HG03045 (cell line): ENCODE measurements around the gene IL1R1.
"Not testable (repeated sequence)": the region's sequence is repeated elsewhere in the genome, so short reads cannot be mapped to it uniquely, and the experiment has no call there.

Source experiments
- ATAC-seq: cut with Tn5 transposase; IDR thresholded peaks from one replicate; pipeline ENCODE4 v1.9.1; 2021; ENCODE audit warnings: mild to moderate bottlenecking, moderate library complexity; ENCODE audit not compliant: unreplicated experiment

IL1R1 gene

DNA sequence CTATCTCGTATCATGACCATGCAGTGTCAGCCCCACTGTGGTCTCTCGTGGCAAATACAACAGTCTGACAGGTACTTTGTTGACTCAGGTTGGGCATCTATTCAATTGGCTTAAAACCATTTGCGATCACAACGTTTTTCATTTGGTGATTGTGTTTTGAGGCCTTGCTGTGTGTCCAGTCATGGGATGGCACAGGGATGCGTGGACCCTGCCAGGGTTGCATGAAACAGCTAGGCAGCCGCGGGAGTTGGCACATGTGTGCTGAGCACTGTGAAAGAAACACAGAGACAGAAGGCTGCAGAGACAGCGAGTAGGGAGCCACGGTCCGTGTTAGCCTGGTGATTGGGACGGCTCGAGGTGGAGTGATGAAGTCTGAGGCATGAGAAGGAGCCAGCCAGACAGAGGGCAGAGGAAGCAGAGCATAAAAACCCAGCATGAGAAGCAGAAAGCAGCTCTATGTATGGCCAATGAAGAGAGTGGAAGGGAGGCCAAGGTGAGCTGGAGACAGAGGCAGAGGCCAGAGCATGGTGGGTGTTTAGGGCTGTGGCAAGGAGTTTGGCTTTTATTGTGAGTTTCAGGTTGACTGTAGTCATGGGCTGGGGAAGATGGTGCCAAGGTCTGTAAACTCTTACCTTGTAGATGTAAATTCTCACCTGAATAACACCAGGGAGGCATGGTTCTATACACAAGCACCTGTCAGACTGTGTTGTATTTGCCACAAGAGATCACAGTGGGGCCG is 31.8 kb upstream of the IL1R1 start:
- no peak for ATAC-seq

DNA sequence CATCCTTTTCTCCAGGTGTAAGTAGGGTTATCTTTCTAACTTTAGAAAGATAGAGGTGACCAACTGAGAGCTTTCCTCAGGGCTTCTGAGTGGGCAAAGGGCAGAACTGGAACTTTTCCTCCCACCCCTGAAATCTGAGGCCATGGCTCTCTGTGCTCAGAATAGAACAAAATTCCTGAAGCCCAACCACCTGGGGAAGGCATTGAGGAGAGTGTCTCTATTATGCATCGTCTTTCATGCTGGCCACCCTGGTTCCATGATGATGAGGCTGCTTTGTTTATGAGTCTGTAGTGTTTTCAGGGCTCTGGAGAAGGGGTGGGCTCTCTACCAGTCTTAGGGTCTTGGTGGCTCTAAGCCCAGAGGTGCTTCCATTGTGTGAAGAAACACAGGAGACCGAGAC is 30.7 kb upstream of the IL1R1 start:
- no peak for ATAC-seq

DNA sequence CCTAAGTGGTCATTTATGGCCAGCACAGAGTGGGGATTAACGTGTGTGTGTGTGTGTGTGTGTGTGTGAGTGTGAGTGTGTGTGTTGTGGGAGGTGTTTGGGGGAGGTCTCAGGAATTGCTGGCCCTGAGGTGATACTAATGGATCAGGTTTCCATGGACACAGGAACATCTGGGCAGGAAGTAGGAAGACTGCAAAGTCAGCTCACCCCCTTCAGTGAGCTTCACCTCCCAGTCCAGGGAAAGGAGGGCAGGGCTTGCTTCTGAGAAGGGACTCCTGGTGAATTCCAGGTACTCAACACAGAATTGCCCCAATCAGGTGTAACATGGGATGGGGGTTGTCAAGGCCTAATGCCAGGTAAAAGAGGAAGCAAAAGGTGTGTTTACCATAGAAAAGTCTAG is 30.3 kb upstream of the IL1R1 start:
- no peak for ATAC-seq

DNA sequence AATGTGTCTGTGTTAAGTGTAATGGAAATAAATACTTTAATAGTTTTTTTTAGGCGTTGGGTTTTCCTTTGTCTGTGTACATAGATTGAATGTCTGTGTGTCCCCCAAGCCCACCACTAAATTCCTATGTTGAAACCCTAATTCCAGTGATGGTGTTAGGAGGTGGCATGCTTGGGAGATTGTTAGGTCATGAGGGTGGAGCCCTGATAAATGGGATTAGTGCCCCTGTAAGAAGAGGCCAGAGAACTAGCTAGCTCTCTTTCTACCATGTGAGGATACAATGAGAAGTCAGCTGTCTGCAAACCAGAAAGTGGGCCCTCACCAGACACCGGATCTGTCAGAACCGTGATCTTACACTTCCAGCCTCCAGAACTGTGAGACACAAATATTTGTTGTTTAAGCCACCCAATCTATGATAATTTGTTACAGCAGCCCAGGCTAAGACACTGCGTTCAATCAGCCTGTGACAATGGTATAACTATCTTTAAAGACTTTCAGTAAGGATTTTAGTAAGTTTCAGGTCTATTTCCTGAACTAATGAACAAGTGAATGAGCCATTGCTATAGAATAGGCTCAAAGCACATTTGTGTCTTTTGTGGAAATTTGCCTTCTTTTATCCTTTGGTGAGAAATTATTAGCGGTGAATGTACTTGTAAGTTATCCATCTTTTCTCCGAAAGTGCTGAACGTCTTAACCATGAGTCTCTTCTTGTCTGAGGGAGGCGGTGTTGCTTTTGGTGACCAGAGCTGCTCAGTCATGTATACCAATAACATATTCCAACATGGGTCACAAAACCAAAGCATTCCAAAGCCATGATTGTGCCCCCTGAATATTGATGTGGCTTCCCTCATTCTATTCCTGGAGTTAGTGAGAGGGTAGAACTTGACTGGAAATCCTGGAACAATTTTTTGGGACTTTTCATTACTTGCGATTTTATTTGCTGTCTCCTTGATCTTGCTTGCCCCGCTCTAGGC is 29.6 kb upstream of the IL1R1 start:
- no peak for ATAC-seq

DNA sequence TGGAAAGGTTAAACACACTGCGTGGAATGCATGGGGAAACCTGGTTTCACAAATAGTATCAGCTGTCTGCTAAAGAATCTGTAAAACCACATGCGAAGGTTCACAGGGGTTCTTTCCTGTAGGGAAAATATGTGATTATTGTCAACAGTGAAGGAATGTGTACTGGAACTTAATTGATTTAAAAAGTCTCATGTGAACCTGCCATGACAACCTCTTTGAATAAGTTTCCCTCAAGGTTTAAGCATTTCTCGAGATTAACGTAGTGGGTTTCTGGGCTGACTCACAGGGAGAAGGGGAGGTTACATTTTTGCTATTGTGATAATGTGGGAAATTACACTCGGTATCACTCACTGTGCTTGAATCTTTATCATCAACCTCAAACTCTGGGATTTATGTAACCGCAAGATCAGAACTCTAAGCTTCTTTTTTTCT is 28.2 kb upstream of the IL1R1 start:
- no peak for ATAC-seq

DNA sequence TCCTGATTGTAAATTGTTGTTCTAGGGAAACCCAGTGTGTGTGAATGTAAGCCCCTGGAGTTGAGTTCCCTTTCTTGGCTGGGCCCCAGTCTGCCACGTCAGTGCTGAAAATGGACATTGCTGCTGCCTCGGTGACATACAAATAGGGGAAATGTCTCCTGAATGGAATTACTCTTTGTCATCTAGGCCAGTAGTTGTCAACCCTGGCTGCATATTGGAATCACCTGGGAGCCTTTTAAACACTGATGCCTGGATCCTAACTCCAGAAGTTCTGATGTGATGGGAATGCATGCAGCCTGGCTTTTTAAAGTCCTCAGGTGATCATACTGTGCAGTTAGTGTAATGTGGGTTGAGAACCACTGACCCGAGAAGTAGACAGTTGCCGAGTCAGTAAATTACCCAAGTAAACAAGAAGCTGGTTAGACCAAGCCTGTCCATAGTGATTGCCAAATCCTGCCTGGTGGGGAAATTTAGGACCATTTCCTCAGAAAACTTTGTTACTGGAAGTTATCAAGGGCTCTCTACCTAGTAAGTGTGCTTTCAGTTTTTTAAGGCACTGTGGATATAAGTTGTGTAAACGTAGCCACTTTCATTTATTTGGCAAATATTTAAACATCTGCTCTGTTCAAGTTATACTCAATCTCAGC is 27.6 kb upstream of the IL1R1 start:
- ATAC-seq = no peak

DNA sequence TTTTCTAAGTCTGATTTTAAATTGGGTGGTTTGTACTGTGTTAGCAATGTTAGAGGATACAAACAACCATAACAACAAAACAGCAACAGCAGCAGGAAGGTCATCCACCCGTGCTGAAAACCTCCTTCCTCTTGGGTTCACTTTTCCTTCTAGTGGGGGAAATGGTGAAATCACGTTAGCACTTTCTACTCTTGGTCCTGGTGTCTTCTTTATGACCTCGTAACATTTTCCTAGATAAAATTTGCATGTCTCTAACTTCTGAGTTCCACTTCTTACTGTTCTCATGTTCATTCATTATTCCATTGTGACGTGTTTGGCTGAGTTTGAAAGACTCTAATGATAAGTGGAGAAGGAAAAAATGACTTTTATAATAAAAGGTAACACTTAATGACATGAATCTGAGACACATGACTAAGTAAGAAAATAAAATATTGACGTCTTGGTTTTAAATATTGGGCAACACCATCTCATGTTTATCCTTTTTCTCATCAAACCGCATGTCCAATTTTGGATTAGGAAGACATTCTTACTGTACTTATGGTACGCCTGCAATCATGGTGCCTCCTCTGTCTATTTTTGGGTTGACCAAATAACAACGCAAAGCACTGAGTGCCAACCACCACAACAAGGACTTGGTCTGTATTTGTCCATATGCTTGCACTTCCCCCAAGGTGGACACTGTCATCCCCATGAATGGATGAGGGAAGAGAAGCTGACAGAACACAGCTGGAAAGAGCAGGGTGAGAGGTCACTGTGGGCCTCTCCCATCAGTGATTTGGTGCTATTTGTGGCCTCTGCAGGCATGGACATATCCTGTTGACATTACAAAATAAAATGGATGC is 25.7 kb upstream of the IL1R1 start:
- no peak for ATAC-seq

DNA sequence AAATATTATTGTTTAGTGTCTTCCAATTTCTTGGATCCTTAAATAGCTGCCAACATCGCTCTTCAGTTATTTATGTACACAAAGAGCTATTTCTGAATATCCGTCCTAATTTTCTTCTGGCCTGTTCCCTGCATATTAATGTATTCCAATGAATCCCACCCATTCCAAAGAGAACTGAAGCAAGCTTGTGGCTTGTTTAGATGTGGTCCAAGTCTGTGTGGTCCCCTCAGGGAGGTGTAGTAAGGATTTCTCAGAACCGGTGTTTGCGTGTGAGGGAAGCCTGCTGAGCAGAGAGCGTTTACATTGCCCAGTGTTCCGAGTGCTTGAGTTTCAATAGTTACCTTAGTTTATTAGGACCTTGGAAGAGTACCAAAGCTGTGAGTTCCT is 25.1 kb upstream of the IL1R1 start:
- no peak for ATAC-seq

DNA sequence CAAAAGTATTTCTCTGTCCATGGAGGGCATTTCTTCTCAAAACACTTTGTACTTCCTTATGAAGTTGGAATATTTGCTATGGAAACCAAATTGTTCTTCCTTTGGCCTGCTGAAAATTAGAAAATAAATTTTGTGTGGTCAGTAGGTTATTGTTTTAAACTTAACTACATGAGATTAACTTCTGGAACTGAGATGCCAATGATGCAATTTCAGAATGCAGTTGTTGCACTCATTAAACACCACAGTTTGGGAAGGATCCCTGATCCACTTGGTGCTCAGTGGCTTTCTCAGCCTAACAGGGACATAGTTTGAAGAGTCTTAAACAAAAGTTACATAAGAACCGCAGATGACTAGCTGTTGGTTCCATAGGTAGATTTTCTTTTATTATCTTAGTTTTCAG is 23.3 kb upstream of the IL1R1 start:
- ATAC-seq = no peak

DNA sequence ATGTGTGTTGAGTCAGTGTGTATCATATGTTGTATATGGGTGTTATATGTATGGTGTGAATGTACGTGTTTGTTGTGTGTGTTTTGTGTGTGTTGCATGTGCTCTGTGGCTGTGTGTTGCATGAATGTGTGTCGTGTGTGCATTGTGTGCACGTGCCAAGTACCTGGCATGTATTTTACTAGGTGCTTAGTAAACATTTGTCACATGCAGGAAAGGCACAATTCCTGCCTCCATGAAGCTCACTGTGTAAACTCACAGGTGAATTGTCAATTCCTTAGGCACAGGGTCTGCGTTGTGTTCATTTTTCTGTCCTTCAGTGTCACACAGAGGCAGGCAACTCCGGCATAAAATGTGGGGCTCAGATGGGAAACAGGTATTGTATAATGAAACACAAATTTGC is 22.3 kb upstream of the IL1R1 start:
- no peak for ATAC-seq

DNA sequence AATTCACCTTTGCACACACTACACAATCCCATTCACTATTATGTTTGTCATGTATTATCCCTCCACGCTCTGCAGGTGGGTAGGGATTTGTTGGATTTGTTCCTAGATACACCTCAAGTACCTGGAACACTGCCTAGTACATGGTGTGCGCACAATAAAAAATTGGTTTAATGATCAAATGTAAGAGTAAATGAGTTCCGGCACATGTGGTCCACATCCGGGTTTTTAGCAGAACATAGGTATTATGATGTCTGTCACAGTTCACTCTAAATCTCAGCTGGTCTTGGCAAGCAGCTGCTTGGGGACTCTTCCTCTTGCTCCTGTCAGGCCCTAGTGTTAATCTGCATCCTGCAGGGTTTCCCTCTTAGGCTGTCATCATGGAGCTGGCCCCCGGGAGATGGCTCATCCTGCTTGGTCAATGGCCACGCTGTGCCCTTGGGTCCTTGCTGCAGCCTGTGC is 21.8 kb upstream of the IL1R1 start:
- ATAC-seq = no peak

DNA sequence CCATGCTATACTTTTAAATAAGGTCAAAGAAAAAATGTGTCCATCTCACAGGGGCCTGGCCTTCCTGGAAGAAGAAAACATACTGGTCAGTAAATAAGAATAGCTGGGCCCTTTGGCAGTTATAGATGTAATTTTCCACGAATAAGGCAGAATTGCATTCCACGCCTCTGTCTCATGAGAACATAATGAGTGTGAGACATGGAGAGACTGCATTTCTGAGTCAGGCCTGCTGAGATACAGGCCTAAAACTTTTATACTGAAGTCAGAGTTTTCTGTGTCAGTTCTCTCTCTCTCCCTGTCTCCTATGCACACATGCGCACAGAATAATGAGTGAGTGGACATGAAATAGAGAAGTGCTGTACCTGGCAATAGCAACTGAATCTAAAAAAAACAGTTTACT is 20.4 kb upstream of the IL1R1 start:
- no peak for ATAC-seq

DNA sequence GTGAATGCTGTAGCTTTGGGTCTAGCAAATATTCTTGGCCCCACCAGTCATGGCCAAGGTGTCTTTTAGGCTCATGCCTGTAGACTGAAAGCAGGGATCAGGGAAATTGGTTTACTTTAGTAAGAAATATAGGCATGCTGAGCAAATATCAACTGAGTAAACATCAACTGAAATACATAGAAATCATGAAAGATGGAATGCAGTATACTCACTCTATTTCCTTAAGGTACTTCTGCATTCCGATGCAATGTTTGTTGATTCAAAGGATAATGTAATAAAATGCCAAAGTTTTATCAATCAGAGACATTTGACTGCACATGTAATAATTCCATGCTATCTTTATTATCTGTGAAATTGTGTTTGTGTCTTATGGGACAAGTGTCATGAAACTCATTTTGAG is 19.6 kb upstream of the IL1R1 start:
- ATAC-seq = no peak

DNA sequence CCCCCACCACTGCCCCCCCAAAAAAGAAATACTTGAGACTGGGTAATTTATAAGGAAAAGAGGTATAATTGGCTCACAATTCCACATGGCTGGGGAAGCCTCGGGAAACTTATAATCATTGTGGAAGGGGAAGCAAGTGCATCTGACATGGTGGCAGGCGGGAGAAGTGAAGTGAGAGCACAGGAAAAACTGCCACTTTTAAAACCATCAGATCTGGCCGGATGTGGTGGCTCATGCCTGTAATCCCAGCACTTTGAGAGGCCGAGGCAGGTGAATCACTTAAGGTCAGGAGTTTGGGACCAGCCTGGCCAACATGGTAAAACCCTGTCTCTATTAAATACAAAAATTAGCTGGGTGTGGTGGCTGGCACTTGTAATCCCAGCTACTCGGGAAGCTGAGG is 18.1 kb upstream of the IL1R1 start:
- ATAC-seq = not testable (repeated sequence)

DNA sequence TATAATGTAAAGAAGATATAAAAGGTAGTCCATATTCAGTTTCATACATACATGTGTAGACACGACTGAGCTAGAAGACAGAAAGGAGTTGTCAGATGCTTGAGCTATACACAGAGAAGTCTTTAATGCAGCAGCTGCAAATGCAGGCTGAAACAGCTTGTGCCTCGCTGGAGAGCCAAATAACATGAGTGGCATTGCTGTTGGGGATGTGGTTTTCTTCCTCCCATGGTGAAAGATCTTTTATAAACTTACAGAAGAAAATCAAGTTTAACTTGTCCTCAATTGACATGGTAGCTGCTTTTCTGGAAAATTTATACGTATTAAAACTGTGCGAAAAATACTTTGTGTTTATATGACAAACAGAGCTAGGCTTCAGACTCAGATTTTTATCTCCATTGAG is 16.4 kb upstream of the IL1R1 start:
- ATAC-seq = no peak

DNA sequence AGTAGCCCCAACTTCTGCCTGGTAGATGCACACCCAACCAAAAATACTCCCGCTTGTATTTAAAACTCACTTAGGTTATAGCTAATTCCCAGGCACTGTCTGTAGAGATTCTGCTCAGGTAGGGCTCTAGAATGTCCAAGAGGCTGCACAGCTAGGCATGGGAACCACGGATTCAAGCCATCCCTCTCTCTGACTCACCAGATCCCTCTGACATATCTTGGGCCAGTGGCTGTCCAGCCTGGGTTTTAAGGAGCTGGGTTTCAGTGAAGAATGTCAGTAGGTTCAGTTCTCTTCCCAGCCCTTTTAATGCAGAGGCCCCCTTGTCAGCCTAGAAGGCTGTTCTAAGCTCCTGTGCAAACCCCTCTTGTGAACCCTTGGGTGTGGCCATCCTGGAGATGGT is 15.9 kb upstream of the IL1R1 start:
- no peak for ATAC-seq

DNA sequence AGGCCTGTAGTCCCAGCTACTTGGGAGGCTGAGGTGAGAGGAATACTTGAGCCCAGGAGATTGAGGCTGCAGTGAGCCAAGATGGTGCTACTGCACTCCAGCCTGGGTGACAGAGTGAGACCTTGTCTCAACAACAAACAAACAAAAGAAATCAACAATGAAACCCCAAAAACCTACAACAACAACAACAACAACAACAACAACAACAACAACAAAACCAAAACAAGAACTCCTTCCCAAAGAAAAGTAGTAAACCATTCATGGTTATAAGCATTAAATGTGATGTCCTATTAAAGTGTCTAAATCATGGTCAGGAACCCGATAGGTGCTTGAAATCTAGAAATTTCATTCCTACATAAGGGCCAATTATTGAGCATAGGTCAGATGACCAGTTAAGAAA is 13.5 kb upstream of the IL1R1 start:
- no peak for ATAC-seq

DNA sequence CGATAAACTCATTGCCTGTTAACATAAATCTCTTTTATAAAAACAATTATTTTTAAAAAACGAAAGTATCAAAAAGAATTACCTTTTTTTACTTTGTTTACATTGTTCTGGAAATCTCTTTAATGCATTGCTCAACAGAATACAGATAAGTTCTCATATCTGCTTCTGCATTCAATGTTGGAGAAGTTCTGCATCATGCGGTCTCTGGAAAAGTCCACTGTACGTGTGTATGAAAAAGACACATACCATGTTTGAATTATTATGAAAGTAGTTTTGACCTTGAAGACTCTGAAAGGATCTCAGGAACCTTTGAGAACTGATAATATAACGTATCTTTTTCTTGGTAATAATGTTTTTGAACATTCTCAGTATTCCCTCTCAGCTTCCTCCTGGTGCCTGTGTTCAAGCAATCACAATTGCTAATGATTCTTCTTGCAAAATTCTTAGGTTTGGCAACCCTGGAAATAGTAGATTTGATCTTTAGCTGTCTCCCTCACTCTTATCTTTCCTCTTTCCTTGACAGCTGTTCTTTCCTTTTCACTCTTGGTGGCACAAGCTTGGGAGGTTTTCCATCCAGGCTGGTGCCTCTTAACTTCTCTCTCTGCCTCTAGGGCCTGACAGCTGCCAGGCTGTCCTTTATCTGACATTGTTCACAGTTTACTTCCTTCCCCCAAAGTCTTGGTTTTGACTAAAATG is 12.4 kb upstream of the IL1R1 start:
- no peak for ATAC-seq

DNA sequence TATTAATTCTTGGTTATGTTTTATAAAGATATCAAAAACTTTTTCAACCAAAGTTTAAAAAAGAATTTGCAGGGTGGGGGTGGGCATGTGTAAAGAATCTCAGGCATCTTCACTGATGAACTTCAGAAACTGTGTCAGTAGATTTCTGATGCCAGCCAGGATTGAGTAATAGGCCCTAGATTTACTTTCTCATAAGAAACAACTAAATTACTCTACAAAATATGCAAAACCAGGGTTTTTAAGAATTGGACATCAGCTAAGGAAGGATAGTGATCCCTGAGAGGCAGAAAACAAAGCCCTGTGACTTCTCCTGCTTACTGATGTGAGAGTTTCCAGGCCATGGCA is 11.9 kb upstream of the IL1R1 start:
- no peak for ATAC-seq

DNA sequence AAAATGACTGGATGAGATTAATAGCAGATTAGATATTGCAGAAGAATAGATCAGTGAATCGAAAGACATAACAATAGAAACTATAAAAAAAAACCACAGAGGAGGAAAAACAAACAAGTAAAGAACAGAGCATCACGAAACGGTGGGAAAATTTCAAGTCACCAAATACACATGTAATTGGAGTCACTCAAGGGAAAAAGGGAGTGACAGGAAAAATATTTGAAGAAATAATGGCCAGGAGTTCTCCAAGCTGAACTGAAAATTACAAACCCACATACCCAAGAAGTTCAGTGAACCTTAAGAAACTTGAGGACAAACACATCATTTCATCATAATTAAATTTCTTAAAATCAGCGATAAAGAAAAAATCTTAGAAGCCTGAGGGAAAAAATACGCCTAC is 11.0 kb upstream of the IL1R1 start:
- ATAC-seq = no peak
